ENCODE data around the gene SLC38A5.

GRCh38 chrX:48507246-48507645 is 37.2 kb upstream of the SLC38A5 start:
- TF ChIP-seq CTCF (IDR thresholded peaks at IDR 0.05) = no peak
- no peak for TF ChIP-seq POLR2AphosphoS5 (IDR thresholded peaks at IDR 0.05)
- no peak for TF ChIP-seq POLR2A (IDR thresholded peaks at IDR 0.05; ENCODE audit: low read depth)

All from esophagus muscularis mucosa (tissue), 3 donors.